RPMI7951 (cell line): Measurements from ENCODE around the gene INVS. TPM values are rescaled to one million over a fixed set of nuclear protein-coding genes. Genes with fewer than 3 reads are reported as not detected.
"Not testable (repeated sequence)": the region's sequence is repeated elsewhere in the genome, so short reads cannot be mapped to it uniquely, and the experiment has no call there.

Experiments used
- DNase-seq: peaks from one replicate; pipeline ENCODE4 v3.0.0-alpha.2; 2012; ENCODE audit warnings: low read depth
- total RNA-seq: library from RNA; depleted of rRNA; stranded (reverse); fragments of >200 nt; shearing (Covaris generic); gene quantifications from 2 replicates; pipeline ENCODE4 v1.2.3, GENCODE V29; 2014; rRNA removed

The INVS gene
- 15.0 and 19.6 TPM in 2 replicates for total RNA-seq

- peak; percentile 99 for DNase-seq
Measured at GRCh38 chr9:100098887-100099721, at the start of gene INVS, which contains the start of gene ERP44. TSS of gene INVS (plus strand) at chr9:100099243. CDS start at chr9:100104522, 5,279 bp downstream. TSS of gene ERP44 (minus strand) at chr9:100099000. CDS start at chr9:100098840, 160 bp downstream.

- no peak for DNase-seq
Measured at GRCh38 chr9:100049551-100049950, 49.5 kb upstream of the INVS start.

- no peak for DNase-seq
Measured at GRCh38 chr9:100052375-100052774, 46.7 kb upstream of the INVS start.

- DNase-seq = no peak
Measured at GRCh38 chr9:100056561-100056960, 42.5 kb upstream of the INVS start.

- DNase-seq = no peak
Measured at GRCh38 chr9:100057624-100058023, 41.4 kb upstream of the INVS start.

GRCh38 chr9:100058699-100059579 is 40.1 kb upstream of the INVS start:
- DNase-seq = no peak

GRCh38 chr9:100062683-100063082 is 36.4 kb upstream of the INVS start:
- not testable (repeated sequence) for DNase-seq

- DNase-seq = no peak
Measured at GRCh38 chr9:100063185-100063584, 35.9 kb upstream of the INVS start.

- peak; percentile 43 for DNase-seq
Measured at GRCh38 chr9:100064872-100065581, 34.0 kb upstream of the INVS start.

- peak; percentile 49 for DNase-seq
Measured at GRCh38 chr9:100066539-100066938, 32.5 kb upstream of the INVS start.

GRCh38 chr9:100067990-100068389 is 31.1 kb upstream of the INVS start:
- not testable (repeated sequence) for DNase-seq

GRCh38 chr9:100069068-100069467 is 30.0 kb upstream of the INVS start:
- not testable (repeated sequence) for DNase-seq

GRCh38 chr9:100070104-100071041 is 28.7 kb upstream of the INVS start:
- no peak for DNase-seq

- no peak for DNase-seq
Measured at GRCh38 chr9:100071271-100071670, 27.8 kb upstream of the INVS start.

GRCh38 chr9:100072805-100073204 is 26.2 kb upstream of the INVS start:
- no peak for DNase-seq

- peak; percentile 29 for DNase-seq
Measured at GRCh38 chr9:100074093-100074492, 24.9 kb upstream of the INVS start.

- no peak for DNase-seq
Measured at GRCh38 chr9:100074989-100075388, 24.1 kb upstream of the INVS start.

GRCh38 chr9:100076256-100076655 is 22.8 kb upstream of the INVS start:
- not testable (repeated sequence) for DNase-seq

- DNase-seq = no peak
Measured at GRCh38 chr9:100082782-100083181, 16.3 kb upstream of the INVS start.

GRCh38 chr9:100083448-100084127 is 15.5 kb upstream of the INVS start:
- DNase-seq = no peak
